Amniotic stem cell (primary cell): ENCODE data around the gene MIP.
"Not testable (repeated sequence)": the region's sequence is repeated elsewhere in the genome, so short reads cannot be mapped to it uniquely, and the experiment has no call there.

Experiments used
- DNase-seq: peaks from one replicate; lab custom pipeline; 2025; lab: John Stamatoyannopoulos, UW

MIP gene

GRCh38 chr12:56410768-56411167, 43.7 kb downstream of the MIP start:
- no peak for DNase-seq

DNA sequence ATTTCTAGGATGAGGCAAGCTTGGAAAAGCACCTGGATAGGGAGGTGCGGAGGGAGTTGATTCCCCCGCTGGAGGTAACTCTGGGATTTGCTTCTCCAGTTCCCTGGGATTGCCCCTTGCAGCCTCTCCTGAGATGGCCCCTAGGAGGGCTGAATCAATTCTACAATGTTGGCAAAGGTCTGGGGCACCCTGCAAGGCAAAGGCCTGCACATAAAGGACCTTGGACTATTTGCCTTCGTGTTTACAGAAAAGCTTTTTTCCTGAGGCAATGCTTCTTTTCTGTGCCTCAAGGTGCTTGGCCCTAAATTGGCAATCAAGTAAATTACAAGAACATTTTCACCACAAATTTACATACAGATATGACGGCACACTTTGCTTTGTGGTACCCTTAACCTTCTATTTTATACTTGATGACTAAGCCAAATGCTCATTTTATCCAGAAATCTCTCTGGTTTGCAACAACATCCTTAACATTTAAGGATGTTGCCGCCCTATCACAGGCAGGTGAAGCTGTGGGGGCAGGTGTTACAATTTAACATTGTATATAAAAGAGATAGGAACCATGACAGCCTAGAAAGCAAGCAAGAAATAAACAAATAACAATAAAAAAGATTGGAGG, 45.5 kb downstream of the MIP start:
- no peak for DNase-seq

DNA sequence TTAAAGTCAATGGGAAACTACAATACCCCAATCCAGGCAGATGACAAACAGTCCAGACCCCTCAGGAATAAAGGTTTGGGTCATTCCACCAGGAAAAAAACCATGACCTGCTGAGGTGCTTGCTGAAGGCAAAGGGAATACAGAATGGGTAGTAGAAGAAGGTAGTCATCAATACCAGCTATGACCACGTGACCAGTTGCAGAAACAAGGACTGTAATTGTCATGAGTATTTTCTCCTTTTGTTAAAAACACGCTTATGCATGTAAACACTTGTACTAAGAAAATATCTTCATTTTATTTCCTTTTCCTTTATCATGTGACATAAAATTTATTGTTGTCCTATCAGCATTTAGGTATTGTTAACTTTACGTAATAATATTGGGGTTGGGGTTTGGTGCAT, 50.2 kb downstream of the MIP start:
- DNase-seq = not testable (repeated sequence)

GRCh38 chr12:56401612-56402011, 52.8 kb downstream of the MIP start:
- not testable (repeated sequence) for DNase-seq

DNA sequence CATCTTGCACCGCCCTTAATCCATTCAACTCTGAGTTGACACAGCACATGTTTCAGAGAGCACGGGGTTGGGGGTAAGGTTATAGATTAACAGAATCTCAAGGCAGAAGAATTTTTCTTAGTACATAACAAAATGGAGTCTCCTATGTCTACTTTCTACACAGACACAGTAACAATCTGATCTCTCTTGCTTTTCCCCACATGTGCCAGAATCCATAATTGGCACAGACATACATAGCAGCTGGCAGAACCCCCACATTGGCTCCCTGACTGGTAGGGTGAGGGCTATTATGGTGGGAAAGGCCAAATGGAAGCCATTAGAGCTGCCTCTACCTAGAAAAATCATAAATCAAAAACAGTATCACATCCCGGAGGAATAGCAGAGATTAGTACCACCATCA, 53.3 kb downstream of the MIP start:
- DNase-seq = not testable (repeated sequence)
